ENCODE measurements around the gene KCNN1.
"Not testable (repeated sequence)": the region's sequence is repeated elsewhere in the genome, so short reads cannot be mapped to it uniquely, and the experiment has no call there.

Gene KCNN1

DNA sequence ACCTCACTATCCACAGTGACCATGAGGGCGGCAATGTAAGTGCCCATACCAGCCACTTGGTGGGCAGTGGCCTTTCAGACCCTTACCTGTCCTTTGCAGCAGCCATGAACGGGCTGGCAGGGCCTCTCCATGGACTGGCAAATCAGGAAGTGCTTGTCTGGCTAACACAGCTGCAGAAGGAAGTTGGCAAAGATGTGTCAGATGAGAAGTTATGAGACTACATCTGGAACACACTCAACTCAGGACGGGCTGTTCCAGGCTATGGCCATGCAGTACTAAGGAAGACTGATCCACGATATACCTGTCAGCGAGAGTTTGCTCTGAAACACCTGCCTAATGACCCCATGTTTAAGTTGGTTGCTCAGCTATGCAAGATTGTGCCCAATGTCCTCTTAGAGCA, 64.5 kb downstream of the KCNN1 start:
- DNase-seq: not testable (repeated sequence)

DNA sequence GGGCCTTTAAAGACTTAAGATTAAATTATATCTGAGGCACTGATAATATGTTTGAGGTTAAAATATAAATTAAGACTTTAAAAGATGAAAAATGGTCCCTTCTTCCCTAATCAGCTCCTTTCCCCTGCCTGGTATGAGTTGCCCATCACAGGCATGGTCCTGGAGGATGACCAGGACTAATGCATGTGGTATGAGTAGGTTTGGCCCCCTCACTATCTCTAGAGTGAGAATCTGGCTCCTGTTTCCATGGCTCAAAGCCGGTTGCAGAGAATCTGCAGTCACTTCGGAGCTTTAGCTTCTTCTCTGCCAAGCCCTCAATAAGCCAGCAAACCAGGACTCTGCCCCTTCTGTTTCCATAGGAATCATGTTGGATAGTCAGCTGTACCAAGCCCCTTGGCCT, 65.2 kb downstream of the KCNN1 start:
- not testable (repeated sequence) for DNase-seq

DNA sequence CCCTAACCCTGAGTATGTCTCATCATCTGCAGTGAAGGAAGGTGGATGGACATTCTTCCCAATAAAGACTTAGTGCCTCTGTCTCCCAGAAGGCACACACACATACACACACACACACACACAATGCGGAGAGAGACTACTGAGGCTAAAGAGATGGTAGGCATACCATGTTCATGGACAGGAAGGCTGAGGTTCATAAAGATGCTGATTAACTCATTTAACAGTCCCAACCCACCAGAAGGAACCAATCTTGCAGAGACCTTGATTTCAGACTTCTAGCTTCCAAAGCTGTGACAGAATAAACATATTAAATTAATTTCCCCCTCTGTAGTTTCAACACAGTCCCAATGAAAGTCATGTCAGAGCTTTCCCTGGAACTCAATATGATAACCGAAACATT, 74.1 kb downstream of the KCNN1 start:
- no peak for DNase-seq

DNA sequence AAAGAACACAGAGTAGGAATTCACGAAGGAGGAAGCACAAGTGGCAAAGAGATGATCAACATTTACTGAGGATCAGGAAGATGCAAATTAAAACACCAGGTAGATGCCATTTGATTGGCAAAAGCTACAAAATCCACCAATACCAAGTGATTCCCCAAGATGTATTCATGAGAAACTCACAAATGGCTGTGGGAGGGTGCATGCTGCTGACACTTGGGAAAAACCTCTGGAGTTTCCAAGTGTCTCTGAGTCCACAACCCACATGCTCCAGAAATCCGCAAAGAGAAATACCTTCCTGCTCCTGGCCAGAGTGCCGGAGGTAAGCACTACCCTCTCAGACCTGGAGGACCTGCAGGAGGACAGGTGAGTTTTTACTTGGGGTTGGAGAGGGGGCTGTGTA, 76.8 kb downstream of the KCNN1 start:
- DNase-seq: no peak

DNA sequence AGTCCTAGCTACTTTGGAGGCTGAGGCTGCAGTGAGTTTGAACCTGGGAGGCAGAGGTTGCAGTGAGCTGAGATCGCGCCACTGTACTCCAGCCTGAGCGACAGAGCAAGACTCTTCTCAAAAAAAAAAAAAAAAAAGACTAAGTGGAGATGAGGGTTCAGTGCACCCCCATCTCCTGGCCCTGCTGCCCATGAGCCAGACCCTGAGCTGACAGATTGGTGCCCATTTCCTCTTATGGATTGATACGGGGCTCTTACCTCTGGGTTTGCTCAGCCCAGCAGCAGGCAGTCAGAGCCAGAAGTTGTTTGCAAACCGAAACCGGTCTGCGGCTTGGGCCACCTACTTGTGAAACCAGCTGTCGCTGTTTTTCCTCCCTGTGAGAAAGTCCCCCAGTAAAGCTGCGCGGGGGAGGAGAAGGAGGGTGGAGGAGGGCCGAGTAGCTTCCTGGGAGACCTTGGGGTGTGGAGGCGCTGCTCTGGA, 78.0 kb downstream of the KCNN1 start:
- peak; percentile 68 for DNase-seq

DNA sequence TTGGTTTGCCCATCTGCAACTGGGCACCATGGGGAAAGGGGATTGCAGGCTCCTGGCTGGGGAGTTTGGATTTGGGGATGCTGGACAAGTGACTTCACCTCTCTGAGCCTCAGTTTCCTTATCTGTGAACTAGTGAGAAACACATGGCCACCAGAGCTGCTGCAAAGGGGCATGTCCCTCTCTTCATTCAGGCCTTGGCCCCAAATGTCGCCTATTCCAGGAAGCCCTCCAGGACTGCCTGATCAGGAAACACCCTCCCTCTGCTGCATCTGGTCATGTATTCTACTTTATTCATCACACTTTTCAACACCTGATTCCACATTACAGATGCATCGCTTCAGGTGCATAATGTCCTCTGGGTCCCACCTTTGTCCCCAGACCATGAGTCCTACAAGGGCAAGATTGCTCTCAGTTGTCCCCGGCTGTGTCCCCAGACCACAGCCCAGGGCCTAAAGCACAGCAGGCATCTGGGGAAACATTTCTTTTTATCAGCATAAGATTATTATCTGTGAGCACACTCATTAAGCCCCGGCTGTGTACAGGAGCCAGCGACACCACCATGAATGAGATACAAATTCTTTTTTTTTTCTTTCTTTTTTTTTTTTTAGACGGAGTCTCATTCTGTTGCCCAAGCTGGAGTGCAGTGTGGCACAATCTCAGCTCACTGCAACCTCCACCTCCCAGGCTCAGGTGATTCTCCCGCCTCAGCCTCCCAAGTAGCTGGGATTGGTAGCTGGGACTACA, 78.6 kb downstream of the KCNN1 start:
- DNase-seq: no peak

DNA sequence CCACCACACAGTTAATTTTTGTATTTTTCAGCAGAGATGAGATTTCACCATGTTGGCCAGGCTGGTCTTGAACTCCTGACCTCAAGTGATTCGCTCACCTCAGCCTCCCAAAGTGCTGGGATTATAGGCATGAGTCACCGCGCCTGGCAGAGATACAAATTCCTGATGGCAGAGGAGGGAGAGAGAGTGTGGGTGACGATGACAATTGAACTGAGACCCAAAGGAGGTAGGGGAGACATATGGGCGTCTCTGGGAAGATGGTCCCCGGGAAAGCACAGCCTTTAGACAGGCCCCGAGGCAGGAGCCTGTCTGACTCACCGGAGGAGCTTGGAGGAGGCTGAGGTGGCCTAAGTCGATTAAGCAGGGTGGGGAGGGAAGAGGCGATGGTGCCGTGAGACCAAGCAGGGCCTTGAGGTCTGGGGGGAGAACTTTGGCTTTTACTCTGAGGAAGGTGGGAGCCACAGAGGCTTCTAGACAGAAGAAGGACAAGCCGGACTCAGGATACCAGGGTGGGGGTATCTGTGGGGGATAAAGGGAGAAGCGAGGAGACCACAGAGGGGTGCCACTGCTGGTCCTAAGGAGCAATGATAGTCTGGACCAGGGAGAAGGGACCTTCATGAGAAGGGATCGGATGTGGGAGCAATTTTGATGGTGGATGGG, 79.3 kb downstream of the KCNN1 start:
- DNase-seq: peak; percentile 90

DNA sequence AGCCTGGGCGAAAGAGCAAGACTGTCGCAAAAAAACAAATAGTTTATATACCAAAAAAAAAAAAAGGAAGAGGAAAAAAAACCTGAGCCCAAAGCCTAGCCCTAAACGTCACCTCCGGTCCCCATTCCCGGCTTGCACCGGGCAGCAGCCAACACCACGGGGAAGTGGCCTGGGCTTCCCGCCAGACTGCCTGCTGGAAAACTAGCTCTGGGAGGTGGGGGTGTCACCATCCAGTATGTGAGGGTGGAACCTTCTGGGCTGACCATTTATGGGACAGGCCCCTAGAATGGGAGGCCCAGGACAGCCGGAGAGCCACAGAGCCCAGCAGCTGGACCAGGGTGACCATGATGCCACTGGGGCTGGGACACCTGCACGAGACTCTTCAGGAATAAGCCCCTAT, 82.5 kb downstream of the KCNN1 start:
- DNase-seq: no peak

Measured in fibroblast of skin of back (primary cell).